ENCODE results near the gene HEATR9. TPM values are rescaled to one million over a fixed set of nuclear protein-coding genes. Genes with fewer than 3 reads are reported as not detected.

Gene HEATR9
- total and polyA plus RNA-seq, 2 donors (not counting 3 experiments of a cell fraction or from before 2014, with no cell fraction given): not detected

DNA sequence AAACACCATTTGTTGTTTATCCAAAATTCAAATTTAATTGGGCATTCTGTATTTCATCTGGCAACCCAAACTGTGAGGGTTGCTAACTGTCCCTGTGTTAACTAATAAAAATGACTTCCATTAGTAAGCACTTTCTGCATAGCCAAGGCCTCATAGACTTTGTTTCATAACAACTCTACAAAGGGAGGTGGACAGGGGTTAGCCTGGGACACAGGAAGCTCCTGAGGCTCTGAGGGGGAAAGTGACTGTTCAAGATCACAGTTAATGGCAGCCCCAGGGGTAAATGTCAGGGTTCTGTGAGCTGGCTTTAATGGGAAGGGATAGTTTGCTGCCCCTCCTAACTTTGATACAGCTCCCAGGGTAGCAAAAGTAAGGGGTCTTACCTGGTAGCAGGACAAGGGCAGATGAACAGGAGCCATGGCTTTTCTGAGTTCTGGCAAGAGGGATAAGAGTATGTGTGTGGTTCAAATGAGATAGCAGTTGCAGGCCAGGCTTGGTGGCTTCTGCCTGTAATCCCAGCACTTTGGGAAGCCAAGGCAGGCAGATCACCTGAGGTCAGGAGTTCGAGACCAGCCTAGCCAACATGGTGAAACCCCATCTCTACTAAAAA is 2.2 kb downstream of the HEATR9 start:
- Histone ChIP-seq H3K9ac (replicated peaks; ENCODE audit: extremely low read depth, insufficient read depth, low read length) (no peak overlapping the region), H3K27ac (ENCODE audit: insufficient read depth, low read depth, low read length) (no peak overlapping the region), H4K20me1 (replicated peaks; ENCODE audit: control insufficient read depth, extremely low read depth, insufficient read depth, low read length) (no peaks in the 10 kb centered on the region), H2AFZ (ENCODE audit: low read depth, low read length) (no peak overlapping the region), H3K9me3 (replicated peaks; ENCODE audit: control insufficient read depth, insufficient read depth, low read length) (no peaks in the 10 kb centered on the region), H3K4me2 (ENCODE audit: insufficient read depth, low read length) (no peak overlapping the region), H3K9me1 (replicated peaks; ENCODE audit: control insufficient read depth, extremely low read depth, insufficient read depth, low read length) (no peaks in the 10 kb centered on the region), H3K36me3 (ENCODE audit: control insufficient read depth in 2 of 2, extremely low read depth in 1 of 2, insufficient read depth in 2 of 2, low read length in 2 of 2) (no peaks in the 10 kb centered on the region), H3K4me3 (replicated peaks in 1 of 3; ENCODE audit: insufficient read depth in 1 of 3, low read depth in 1 of 3, low read length in 3 of 3) (no peak overlapping the region), H3K79me2 (ENCODE audit: control insufficient read depth, insufficient read depth, low read length) (no peaks in the 10 kb centered on the region), H3K27me3 (ENCODE audit: control insufficient read depth in 2 of 2, insufficient read depth in 2 of 2, low read length in 2 of 2) (no peaks in the 10 kb centered on the region), H3K4me1 (ENCODE audit: control insufficient read depth, extremely low read depth, insufficient read depth, low read length) (peaks cover 9% of the 10 kb centered on the region)
- FAIRE-seq: no peak
- ChIA-PET POLR2A (no interaction called here), CTCF (no interaction called here)
- dilution Hi-C loops (cut with MboI; ENCODE audit: extremely low pct_ligation_motif_present, low sequenced_read_pairs): no loop called here
- DNase-seq (ENCODE audit: low read depth, low spot score): no peak
- no TSS peak for BruUV-seq (replicated peaks)
- intact Hi-C loops (cut with micrococcal nuclease): no loop called here
- TF ChIP-seq JUN (IDR thresholded peaks at IDR 0.05; ENCODE audit: borderline replicate concordance, insufficient read depth, insufficient read length, low read depth) (no peak), MAX (IDR thresholded peaks at IDR 0.05; ENCODE audit: insufficient read depth, insufficient read length) (no peak), FOS (IDR thresholded peaks at IDR 0.05; ENCODE audit: borderline replicate concordance, insufficient read depth, low read length) (no peak)

GRCh38 chr17:35865412-35866340 is 3.0 kb downstream of the HEATR9 start:
- no peak overlapping the region for H3K4me2 ChIP-seq (ENCODE audit: insufficient read depth, low read length)
- DNase-seq (ENCODE audit: low read depth, low spot score): peak; percentile 25
- no peak overlapping the region for H3K9ac ChIP-seq (replicated peaks; ENCODE audit: extremely low read depth, insufficient read depth, low read length)
- H3K79me2 ChIP-seq (ENCODE audit: control insufficient read depth, insufficient read depth, low read length): no peaks in the 10 kb centered on the region
- H3K36me3 ChIP-seq (ENCODE audit: control insufficient read depth in 2 of 2, extremely low read depth in 1 of 2, insufficient read depth in 2 of 2, low read length in 2 of 2): no peaks in the 10 kb centered on the region
- no peak for TF ChIP-seq POLR2AphosphoS5 (IDR thresholded peaks at IDR 0.05; ENCODE audit: insufficient read depth, low read depth, low read length)
- TF ChIP-seq FOS (IDR thresholded peaks at IDR 0.05; ENCODE audit: borderline replicate concordance, insufficient read depth, low read length): peak; percentile 52
- H3K4me3 ChIP-seq (replicated peaks in 1 of 3; ENCODE audit: insufficient read depth in 1 of 3, low read depth in 1 of 3, low read length in 3 of 3): no peak overlapping the region
- CTCF ChIA-PET: interaction anchor here (1.3 kb wide), 1 partner anchor 17 kb away, joined by 6 read pairs; no protein-coding TSS in a partner anchor
- dilution Hi-C loops (cut with MboI; ENCODE audit: extremely low pct_ligation_motif_present, low sequenced_read_pairs): no loop called here
- H3K4me1 ChIP-seq (ENCODE audit: control insufficient read depth, extremely low read depth, insufficient read depth, low read length): peaks cover 5% of the 10 kb centered on the region
- POLR2A ChIA-PET: no interaction called here
- H3K9me3 ChIP-seq (replicated peaks; ENCODE audit: control insufficient read depth, insufficient read depth, low read length): no peaks in the 10 kb centered on the region
- no peak overlapping the region for H2AFZ ChIP-seq (ENCODE audit: low read depth, low read length)
- intact Hi-C loops (cut with micrococcal nuclease): no loop called here
- no peaks in the 10 kb centered on the region for H3K27me3 ChIP-seq (ENCODE audit: control insufficient read depth in 2 of 2, insufficient read depth in 2 of 2, low read length in 2 of 2)
- FAIRE-seq: no peak
- H4K20me1 ChIP-seq (replicated peaks; ENCODE audit: control insufficient read depth, extremely low read depth, insufficient read depth, low read length): no peaks in the 10 kb centered on the region
- BruUV-seq (replicated peaks): no TSS peak
- no peaks in the 10 kb centered on the region for H3K9me1 ChIP-seq (replicated peaks; ENCODE audit: control insufficient read depth, extremely low read depth, insufficient read depth, low read length)
- no peak overlapping the region for H3K27ac ChIP-seq (ENCODE audit: insufficient read depth, low read depth, low read length)

All from endothelial cell of umbilical vein (primary cell).